ENCODE measurements around the gene LYZL2.

LYZL2 gene

GRCh38 chr10:30589441-30589840 is 40.1 kb downstream of the LYZL2 start:
- Histone ChIP-seq H3K4me3 (ENCODE audit: low read length) (no peak overlapping the region), H3K4me2 (ENCODE audit: low read depth, low read length) (no peak overlapping the region), H3K9me3 (replicated peaks; ENCODE audit: insufficient read depth, low read length) (no peaks in the 10 kb centered on the region), H3K27me3 (replicated peaks; ENCODE audit: insufficient read depth, low read length) (no peaks in the 10 kb centered on the region), H3K27ac (ENCODE audit: low read length) (no peak overlapping the region), H3K9ac (ENCODE audit: low read length) (no peak overlapping the region), H3K4me1 (ENCODE audit: low read length) (peaks cover 4% of the 10 kb centered on the region), H3K79me2 (ENCODE audit: low read length) (no peaks in the 10 kb centered on the region), H4K20me1 (ENCODE audit: insufficient read depth, low read length) (no peaks in the 10 kb centered on the region), H3F3A (ENCODE audit: insufficient read depth, low read length) (no peaks in the 10 kb centered on the region), H2AFZ (ENCODE audit: low read length) (no peak overlapping the region), H3K36me3 (replicated peaks; ENCODE audit: insufficient read depth, low read length) (no peaks in the 10 kb centered on the region), H3K9me2 (replicated peaks; ENCODE audit: insufficient read depth, low read length) (no peaks in the 10 kb centered on the region)
- DNase-seq: no peak
- TF ChIP-seq EZH2 (optimal IDR thresholded peaks at IDR 0.05; ENCODE audit: low read depth, low read length) (no peak), CTCF (IDR thresholded peaks at IDR 0.05; ENCODE audit: low read length) (no peak), EZH2phosphoT487 (IDR thresholded peaks at IDR 0.05; ENCODE audit: low read length) (no peak)

- Histone ChIP-seq H3F3A (ENCODE audit: insufficient read depth, low read length) (no peaks in the 10 kb centered on the region), H3K9ac (ENCODE audit: low read length) (no peak overlapping the region), H3K9me3 (replicated peaks; ENCODE audit: insufficient read depth, low read length) (no peaks in the 10 kb centered on the region), H2AFZ (ENCODE audit: low read length) (0 out of 2 replicates have a peak overlapping the region, but pooled peaks have one; percentile 0), H3K27ac (ENCODE audit: low read length) (no peak overlapping the region), H3K4me2 (ENCODE audit: low read depth, low read length) (peak overlapping the region; percentile 43; the same call in 1 of the 2 replicates), H3K79me2 (ENCODE audit: low read length) (no peaks in the 10 kb centered on the region), H3K36me3 (replicated peaks; ENCODE audit: insufficient read depth, low read length) (no peaks in the 10 kb centered on the region), H3K9me2 (replicated peaks; ENCODE audit: insufficient read depth, low read length) (no peaks in the 10 kb centered on the region), H4K20me1 (ENCODE audit: insufficient read depth, low read length) (no peaks in the 10 kb centered on the region), H3K4me3 (ENCODE audit: low read length) (no peak overlapping the region), H3K27me3 (replicated peaks; ENCODE audit: insufficient read depth, low read length) (no peaks in the 10 kb centered on the region), H3K4me1 (ENCODE audit: low read length) (peaks cover 9% of the 10 kb centered on the region)
- peak; percentile 21 for DNase-seq
- no peak for TF ChIP-seq EZH2phosphoT487 (IDR thresholded peaks at IDR 0.05; ENCODE audit: low read length)
- no peak for TF ChIP-seq CTCF (IDR thresholded peaks at IDR 0.05; ENCODE audit: low read length)
- TF ChIP-seq EZH2 (optimal IDR thresholded peaks at IDR 0.05; ENCODE audit: low read depth, low read length): no peak
Observed at GRCh38 chr10:30587522-30588031, 42.0 kb downstream of the LYZL2 start.

GRCh38 chr10:30586828-30587227 is 42.7 kb downstream of the LYZL2 start:
- Histone ChIP-seq H3K9me3 (replicated peaks; ENCODE audit: insufficient read depth, low read length) (no peaks in the 10 kb centered on the region), H3K4me2 (ENCODE audit: low read depth, low read length) (peak overlapping the region; percentile 43; the same call in 1 of the 2 replicates), H3K9ac (ENCODE audit: low read length) (no peak overlapping the region), H3K4me1 (ENCODE audit: low read length) (peaks cover 9% of the 10 kb centered on the region), H3F3A (ENCODE audit: insufficient read depth, low read length) (no peaks in the 10 kb centered on the region), H3K9me2 (replicated peaks; ENCODE audit: insufficient read depth, low read length) (no peaks in the 10 kb centered on the region), H2AFZ (ENCODE audit: low read length) (0 out of 2 replicates have a peak overlapping the region, but pooled peaks have one; percentile 0), H3K79me2 (ENCODE audit: low read length) (no peaks in the 10 kb centered on the region), H3K27ac (ENCODE audit: low read length) (no peak overlapping the region), H4K20me1 (ENCODE audit: insufficient read depth, low read length) (no peaks in the 10 kb centered on the region), H3K27me3 (replicated peaks; ENCODE audit: insufficient read depth, low read length) (no peaks in the 10 kb centered on the region), H3K36me3 (replicated peaks; ENCODE audit: insufficient read depth, low read length) (no peaks in the 10 kb centered on the region), H3K4me3 (ENCODE audit: low read length) (no peak overlapping the region)
- TF ChIP-seq EZH2phosphoT487 (IDR thresholded peaks at IDR 0.05; ENCODE audit: low read length) (no peak), CTCF (IDR thresholded peaks at IDR 0.05; ENCODE audit: low read length) (no peak), EZH2 (optimal IDR thresholded peaks at IDR 0.05; ENCODE audit: low read depth, low read length) (no peak)
- DNase-seq: no peak
